ENCODE data around the gene KIAA1958.

The KIAA1958 gene

DNA sequence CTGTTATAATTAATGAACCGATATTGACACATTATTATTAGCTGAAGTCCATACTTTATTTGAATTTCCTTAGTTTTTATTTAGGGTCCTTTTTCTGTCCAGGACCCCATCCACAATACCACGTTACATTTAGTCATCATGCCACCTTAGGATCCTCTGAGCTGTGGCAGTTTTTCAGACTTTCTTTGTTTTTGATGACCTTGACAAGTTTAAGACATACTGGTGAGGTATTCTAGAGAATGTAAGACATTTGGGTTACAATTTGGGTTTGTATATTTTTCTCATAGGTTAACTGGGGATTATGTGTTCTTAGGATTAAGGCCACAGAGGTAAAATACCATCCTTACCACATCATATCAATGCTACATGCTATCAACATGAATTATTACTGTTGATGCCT is 42.7 kb downstream of the KIAA1958 start:
- DNase-seq (ENCODE audit: low read depth) = no peak

DNA sequence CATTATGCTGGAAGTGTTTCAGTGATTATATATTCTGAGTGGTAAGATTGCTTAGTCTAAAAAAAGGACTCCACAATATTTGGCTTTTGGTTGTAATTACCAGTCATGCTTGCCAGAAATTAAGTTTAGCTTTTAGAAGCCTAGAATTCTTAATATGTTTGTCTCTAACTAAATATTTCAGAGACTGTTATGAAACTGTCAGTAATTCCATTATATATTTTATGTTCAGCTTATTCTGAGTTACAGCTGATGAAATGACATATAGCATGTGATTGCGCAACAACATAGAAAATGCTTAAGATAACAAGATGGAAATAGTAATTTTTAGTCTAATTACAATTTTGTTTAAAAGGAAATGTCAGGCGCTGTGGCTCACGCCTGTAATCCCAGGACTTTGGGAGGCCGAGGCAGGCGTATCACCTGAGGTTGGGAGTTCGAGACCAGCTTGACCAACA is 44.2 kb downstream of the KIAA1958 start:
- no peak for DNase-seq (ENCODE audit: low read depth)

- DNase-seq (ENCODE audit: low read depth) = no peak
Measured at GRCh38 chr9:112531666-112532282, 45.1 kb downstream of the KIAA1958 start.

GRCh38 chr9:112532427-112532826 is 45.8 kb downstream of the KIAA1958 start:
- DNase-seq (ENCODE audit: low read depth) = no peak

- DNase-seq (ENCODE audit: low read depth) = no peak
Measured at GRCh38 chr9:112533660-112534059, 47.0 kb downstream of the KIAA1958 start.

- DNase-seq (ENCODE audit: low read depth) = no peak
Measured at GRCh38 chr9:112535301-112535700, 48.7 kb downstream of the KIAA1958 start.

- DNase-seq (ENCODE audit: low read depth) = no peak
Measured at GRCh38 chr9:112535811-112536210, 49.2 kb downstream of the KIAA1958 start.

- no peak for DNase-seq (ENCODE audit: low read depth)
Measured at GRCh38 chr9:112537561-112537960, 50.9 kb downstream of the KIAA1958 start.

- DNase-seq (ENCODE audit: low read depth) = no peak
Measured at GRCh38 chr9:112540800-112541199, 54.2 kb downstream of the KIAA1958 start.

GRCh38 chr9:112541685-112542084 is 55.1 kb downstream of the KIAA1958 start:
- no peak for DNase-seq (ENCODE audit: low read depth)

- no peak for DNase-seq (ENCODE audit: low read depth)
Measured at GRCh38 chr9:112542593-112543292, 56.1 kb downstream of the KIAA1958 start.

- no peak for DNase-seq (ENCODE audit: low read depth)
Measured at GRCh38 chr9:112544477-112544876, 57.9 kb downstream of the KIAA1958 start.

DNA sequence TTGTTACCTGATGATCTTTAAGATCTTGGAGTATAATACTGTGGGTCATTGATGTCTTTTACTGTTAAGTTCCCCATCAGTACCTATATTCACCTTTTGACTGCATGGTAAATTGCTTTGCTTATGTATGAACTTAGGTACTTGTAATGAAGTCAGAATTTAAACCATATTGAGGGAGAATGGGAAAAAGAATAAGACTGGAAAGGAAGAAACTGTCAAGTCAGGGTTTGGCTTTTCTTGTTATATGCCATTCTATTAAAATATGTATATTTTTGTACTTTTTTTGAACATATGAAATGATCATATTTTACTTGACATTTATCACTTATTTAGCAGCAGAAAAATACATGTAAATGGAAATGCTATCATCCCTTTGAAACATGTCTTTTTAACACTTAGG is 58.6 kb downstream of the KIAA1958 start:
- no peak for DNase-seq (ENCODE audit: low read depth)

DNA sequence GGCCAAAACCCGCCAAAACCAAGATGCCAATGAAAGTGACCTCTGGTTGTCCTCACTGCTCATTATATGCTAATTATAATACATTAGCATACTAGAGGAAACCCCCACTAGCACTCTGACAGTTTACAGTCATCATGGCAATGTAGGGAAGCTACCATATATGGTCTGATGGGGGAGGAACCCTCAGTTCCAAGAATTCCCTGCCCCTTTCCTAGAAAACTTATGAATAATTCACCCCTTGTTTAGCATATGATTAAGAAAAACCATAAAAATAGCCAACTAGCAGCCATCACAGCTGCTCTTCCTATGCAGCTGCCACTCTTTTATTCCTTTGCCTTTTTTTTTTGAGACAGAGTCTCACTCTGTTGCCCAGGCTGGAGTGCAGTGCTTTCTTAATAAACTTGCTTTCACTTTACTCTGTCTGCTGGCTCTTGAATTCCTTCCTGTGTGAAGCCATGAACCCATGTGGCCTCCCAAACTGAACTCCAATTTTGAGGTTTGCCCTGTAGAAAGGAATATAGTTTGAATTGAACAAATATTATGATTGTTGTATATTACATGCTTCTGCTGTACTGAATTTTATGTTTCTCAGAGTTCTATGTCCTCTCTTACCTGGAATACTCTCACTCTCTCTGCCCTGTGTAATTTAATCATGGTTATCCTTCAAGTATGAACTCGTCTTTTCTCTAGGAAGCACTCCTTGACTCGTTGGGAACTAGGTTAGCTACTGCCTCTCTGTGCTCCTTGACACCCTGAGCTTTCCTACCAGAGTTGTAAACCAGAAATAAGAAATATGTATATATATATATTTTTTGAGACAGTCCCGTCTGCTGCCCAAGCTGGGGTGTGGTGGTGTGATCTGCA is 59.8 kb downstream of the KIAA1958 start:
- DNase-seq (ENCODE audit: low read depth) = no peak

GRCh38 chr9:112548051-112548440 is 61.4 kb downstream of the KIAA1958 start:
- DNase-seq (ENCODE audit: low read depth) = no peak

DNA sequence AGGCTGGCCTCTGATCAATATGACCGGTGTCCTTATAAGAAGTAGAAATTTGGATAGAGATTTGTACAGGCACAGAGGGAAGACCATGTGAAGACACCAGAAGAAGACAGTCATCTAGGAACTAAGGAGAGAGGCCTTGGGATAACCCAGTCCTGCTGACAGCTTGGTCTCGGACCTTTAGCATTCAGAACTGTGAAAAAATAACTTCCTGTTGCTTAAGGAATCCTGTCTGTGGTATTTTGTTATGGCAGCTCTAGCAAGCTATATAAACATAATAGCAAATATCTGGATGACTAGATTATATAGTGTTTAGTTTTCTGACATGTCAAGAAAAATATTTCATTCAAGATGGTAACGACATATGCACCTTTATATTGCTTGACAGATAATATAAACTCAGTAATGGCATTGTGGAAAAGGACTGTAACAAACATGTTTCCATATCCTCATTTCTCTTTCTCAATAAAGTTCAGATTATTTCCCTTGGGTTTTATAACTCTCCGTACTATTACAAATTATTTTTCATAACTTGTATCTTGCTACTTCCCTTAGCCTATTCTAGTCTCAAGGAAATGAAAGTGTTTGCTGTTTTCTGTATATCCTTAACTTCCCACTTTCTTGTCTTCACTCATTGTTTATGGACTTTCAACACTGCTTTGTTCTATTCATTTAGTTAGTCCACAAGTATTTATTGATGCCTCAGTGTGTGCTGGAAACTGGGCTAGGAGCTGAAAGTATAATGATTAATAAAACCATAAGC is 62.4 kb downstream of the KIAA1958 start:
- no peak for DNase-seq (ENCODE audit: low read depth)

DNA sequence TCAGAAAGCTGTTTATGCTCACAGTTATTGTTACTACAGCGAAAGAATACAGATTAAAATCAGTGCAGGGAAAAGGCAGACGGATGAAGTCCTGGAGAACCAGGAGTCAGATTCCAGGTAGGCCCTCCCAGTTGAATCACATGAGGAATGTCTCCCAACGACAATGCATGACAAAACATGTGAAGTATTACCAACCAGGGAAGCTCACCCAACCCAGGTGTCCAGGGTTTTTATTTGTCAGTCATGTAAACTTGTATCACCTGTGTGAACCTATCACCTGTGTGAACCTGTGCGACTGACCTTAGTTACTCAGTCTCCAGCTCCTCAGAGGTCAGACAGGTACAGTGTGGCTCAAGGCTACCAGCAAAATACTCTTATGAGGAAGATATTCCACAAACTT is 63.9 kb downstream of the KIAA1958 start:
- DNase-seq (ENCODE audit: low read depth) = no peak

GRCh38 chr9:112551641-112552040 is 65.0 kb downstream of the KIAA1958 start:
- no peak for DNase-seq (ENCODE audit: low read depth)

- DNase-seq (ENCODE audit: low read depth) = no peak
Measured at GRCh38 chr9:112552229-112553056, 65.8 kb downstream of the KIAA1958 start.

DNA sequence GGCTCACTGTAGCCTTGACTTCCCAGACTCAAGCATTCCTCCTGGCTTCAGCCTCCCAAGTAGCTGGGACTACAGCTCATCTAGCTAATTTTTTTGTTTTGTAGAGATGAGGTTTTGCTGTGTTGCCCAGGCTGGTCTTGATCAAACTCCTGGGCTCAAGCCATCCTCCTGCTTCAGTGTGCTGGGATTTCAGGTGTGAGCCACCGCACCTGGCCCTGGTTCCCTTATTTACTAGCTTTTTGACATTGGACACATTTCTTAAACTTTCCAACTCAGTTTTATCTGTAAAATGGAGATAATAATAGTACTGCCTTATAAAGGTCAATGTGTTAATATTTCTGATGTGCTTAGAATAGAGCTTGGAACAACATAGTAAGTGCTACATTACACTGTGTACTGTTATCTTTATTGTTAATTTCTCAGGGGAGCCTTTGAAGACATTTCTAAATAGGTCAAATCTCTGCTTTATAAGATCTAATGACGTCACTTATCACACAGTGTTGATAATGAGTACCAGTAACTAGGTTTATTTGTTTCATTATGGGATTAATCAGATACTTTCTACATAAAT is 66.7 kb downstream of the KIAA1958 start:
- no peak for DNase-seq (ENCODE audit: low read depth)

DNA sequence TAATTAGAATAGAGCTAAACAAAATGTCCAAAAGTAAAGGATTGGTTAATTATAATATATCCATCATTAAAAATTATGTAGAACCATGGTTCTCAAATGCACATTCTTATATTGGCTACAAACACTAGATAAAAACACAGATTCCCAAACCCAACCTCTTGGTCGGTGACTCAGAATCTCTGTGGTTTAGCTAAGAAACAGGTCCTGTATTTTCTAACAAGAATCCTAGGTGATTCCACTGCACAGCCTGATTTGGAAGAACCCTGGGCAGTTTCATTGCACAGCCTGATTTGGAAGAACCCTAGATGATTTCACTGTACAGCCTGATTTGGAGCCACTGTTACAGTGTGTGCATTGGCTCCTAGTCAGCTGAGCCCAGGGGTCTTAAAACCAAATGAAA is 67.9 kb downstream of the KIAA1958 start:
- no peak for DNase-seq (ENCODE audit: low read depth)

All from stimulated activated CD8-positive, alpha-beta memory T cell treated with anti-CD3 and anti-CD28 coated beads, Interleukin-12 subunit alpha, Interleukin-12 subunit beta, amount 100 ng/mL, for 4 hours (primary cell).